OCI-LY3 (cell line): ENCODE data around the gene UBE2J1.

Experiments
- H2AFZ ChIP-seq: fragments of 200-600, 300-600 bp; shearing (Covaris generic); 2 replicates; pipeline ENCODE4 v1.6.0; 2014; ENCODE audit warnings: antibody characterized with exemption, low read depth, low read length
- H3K27ac ChIP-seq: fragments of 200-600, 300-600 bp; sonication (generic); 2 replicates; pipeline ENCODE4 v1.5.1; 2014; ENCODE audit warnings: mild to moderate bottlenecking, low read length, moderate library complexity, mixed read lengths
- H3K27me3 ChIP-seq: fragments of 200-600, 300-600 bp; sonication (generic); 2 replicates; pipeline ENCODE4 v1.6.1; 2014; ENCODE audit warnings: low read depth, low read length, mixed read lengths
- H3K36me3 ChIP-seq: fragments of 200-600, 300-600 bp; sonication (generic); replicated peaks from 2 replicates; pipeline ENCODE3; 2014; ENCODE audit warnings: low read depth, low read length, mixed read lengths
- H3K4me1 ChIP-seq: fragments of 300-600, 200-600 bp; sonication (generic); 2 replicates; pipeline ENCODE4 v1.6.1; 2014; ENCODE audit warnings: low read length, mixed read lengths
- H3K4me2 ChIP-seq: fragments of 200-600, 300-600 bp; sonication (generic); 2 replicates; pipeline ENCODE4 v1.6.1; 2014; ENCODE audit warnings: low read length, mixed read lengths
- H3K4me3 ChIP-seq: fragments of 300-600, 200-600 bp; sonication (generic); 2 replicates; pipeline ENCODE4 v1.5.1; 2014; ENCODE audit warnings: antibody characterized with exemption, mild to moderate bottlenecking, low read length, moderate library complexity
- H3K79me2 ChIP-seq: fragments of 300-600, 200-600 bp; shearing (Covaris generic); 2 replicates; pipeline ENCODE4 v1.6.1; 2014; ENCODE audit warnings: mild to moderate bottlenecking, low read length, mixed read lengths
- H3K9ac ChIP-seq: fragments of 300-600, 200-600 bp; shearing (Covaris generic); 2 replicates; pipeline ENCODE4 v1.6.0; 2014; ENCODE audit warnings: mild to moderate bottlenecking, low read length, moderate library complexity
- H3K9me3 ChIP-seq: fragments of 200-600, 300-600 bp; shearing (Covaris generic); 2 replicates; pipeline ENCODE4 v1.6.1; 2014; ENCODE audit warnings: low read length, mixed read lengths; ENCODE audit not compliant: insufficient read depth
- H4K20me1 ChIP-seq: fragments of 200-600, 300-600 bp; sonication (generic); 2 replicates; pipeline ENCODE4 v1.6.1; 2016; ENCODE audit warnings: low read length, mixed read lengths; ENCODE audit not compliant: insufficient read depth
- CTCF ChIP-seq: fragments of 200-600, 300-600 bp; sonication (generic); IDR thresholded peaks from 2 replicates; pipeline ENCODE4 v1.5.1; 2014; ENCODE audit warnings: antibody characterized with exemption, low read length, low read depth
- EZH2phosphoT487 ChIP-seq: fragments of 200-600 bp; shearing (Covaris generic); IDR thresholded peaks from 2 replicates; pipeline ENCODE4 v1.6.1; 2018; ENCODE audit warnings: antibody characterized with exemption, mixed run types, low read depth

Gene UBE2J1

GRCh38 chr6:89361171-89361570 lies 8.6 kb upstream of the UBE2J1 start:
- Histone ChIP-seq H3K4me1 (peaks cover 31% of the 10 kb centered on the region), H3K9me3 (no peaks in the 10 kb centered on the region), H3K36me3 (no peaks in the 10 kb centered on the region), H3K4me2 (no peak overlapping the region), H3K27me3 (no peaks in the 10 kb centered on the region), H3K4me3 (no peak overlapping the region), H3K27ac (no peak overlapping the region), H2AFZ (no peak overlapping the region), H3K9ac (no peak overlapping the region), H3K79me2 (no peaks in the 10 kb centered on the region), H4K20me1 (no peaks in the 10 kb centered on the region)
- TF ChIP-seq EZH2phosphoT487 = no peak
- TF ChIP-seq CTCF = no peak

GRCh38 chr6:89360415-89360999 lies 8.0 kb upstream of the UBE2J1 start:
- H3K79me2 ChIP-seq = no peaks in the 10 kb centered on the region
- no peak overlapping the region for H3K4me2 ChIP-seq
- no peaks in the 10 kb centered on the region for H3K27me3 ChIP-seq
- H4K20me1 ChIP-seq = no peaks in the 10 kb centered on the region
- no peaks in the 10 kb centered on the region for H3K9me3 ChIP-seq
- no peaks in the 10 kb centered on the region for H3K36me3 ChIP-seq
- no peak overlapping the region for H2AFZ ChIP-seq
- H3K27ac ChIP-seq = no peak overlapping the region
- H3K4me1 ChIP-seq = peaks cover 37% of the 10 kb centered on the region
- H3K9ac ChIP-seq = no peak overlapping the region
- TF ChIP-seq CTCF (no peak), EZH2phosphoT487 (no peak)
- H3K4me3 ChIP-seq = no peak overlapping the region

GRCh38 chr6:89359561-89359960 lies 7.0 kb upstream of the UBE2J1 start:
- H4K20me1 ChIP-seq = no peaks in the 10 kb centered on the region
- H2AFZ ChIP-seq = no peak overlapping the region
- peaks cover 40% of the 10 kb centered on the region for H3K4me1 ChIP-seq

GRCh38 chr6:89357390-89357789 lies 4.9 kb upstream of the UBE2J1 start:
- H3K36me3 ChIP-seq = no peaks in the 10 kb centered on the region
- TF ChIP-seq EZH2phosphoT487 (no peak), CTCF (no peak)
- H3K9ac ChIP-seq = peak overlapping the region; percentile 34
- H3K27me3 ChIP-seq = no peaks in the 10 kb centered on the region
- H3K4me2 ChIP-seq = peak overlapping the region; percentile 74
- peaks cover 10% of the 10 kb centered on the region; the same call in 1 of the 2 replicates for H3K79me2 ChIP-seq
- H3K9me3 ChIP-seq = no peaks in the 10 kb centered on the region
- no peaks in the 10 kb centered on the region for H4K20me1 ChIP-seq
- H3K27ac ChIP-seq = peak overlapping the region; percentile 51
- H2AFZ ChIP-seq = no peak overlapping the region; the same call in 1 of the 2 replicates
- peak overlapping the region; percentile 64 for H3K4me3 ChIP-seq
- peaks cover 52% of the 10 kb centered on the region for H3K4me1 ChIP-seq

More at GRCh38 chr6:89359561-89359960, 7.0 kb upstream of the UBE2J1 start:
- TF ChIP-seq EZH2phosphoT487 = no peak
- TF ChIP-seq CTCF = no peak
- no peaks in the 10 kb centered on the region for H3K27me3 ChIP-seq
- no peaks in the 10 kb centered on the region for H3K36me3 ChIP-seq
- no peak overlapping the region for H3K4me3 ChIP-seq
- no peaks in the 10 kb centered on the region for H3K79me2 ChIP-seq
- H3K27ac ChIP-seq = no peak overlapping the region
- H3K9me3 ChIP-seq = no peaks in the 10 kb centered on the region
- H3K9ac ChIP-seq = no peak overlapping the region
- H3K4me2 ChIP-seq = no peak overlapping the region
